Placental epithelial cell (primary cell): ENCODE measurements around the gene GSDME. TPM values are rescaled to one million over a fixed set of nuclear protein-coding genes. Genes with fewer than 3 reads are reported as not detected.

Source experiments
- total RNA-seq: library from RNA; depleted of rRNA; stranded (reverse); fragments of >200 nt; gene quantifications from 2 replicates; pipeline ENCODE4 v1.2.3, GENCODE V29; 2012

GSDME gene
- total RNA-seq: 46.3 and 65.0 TPM in 2 replicates

DNA sequence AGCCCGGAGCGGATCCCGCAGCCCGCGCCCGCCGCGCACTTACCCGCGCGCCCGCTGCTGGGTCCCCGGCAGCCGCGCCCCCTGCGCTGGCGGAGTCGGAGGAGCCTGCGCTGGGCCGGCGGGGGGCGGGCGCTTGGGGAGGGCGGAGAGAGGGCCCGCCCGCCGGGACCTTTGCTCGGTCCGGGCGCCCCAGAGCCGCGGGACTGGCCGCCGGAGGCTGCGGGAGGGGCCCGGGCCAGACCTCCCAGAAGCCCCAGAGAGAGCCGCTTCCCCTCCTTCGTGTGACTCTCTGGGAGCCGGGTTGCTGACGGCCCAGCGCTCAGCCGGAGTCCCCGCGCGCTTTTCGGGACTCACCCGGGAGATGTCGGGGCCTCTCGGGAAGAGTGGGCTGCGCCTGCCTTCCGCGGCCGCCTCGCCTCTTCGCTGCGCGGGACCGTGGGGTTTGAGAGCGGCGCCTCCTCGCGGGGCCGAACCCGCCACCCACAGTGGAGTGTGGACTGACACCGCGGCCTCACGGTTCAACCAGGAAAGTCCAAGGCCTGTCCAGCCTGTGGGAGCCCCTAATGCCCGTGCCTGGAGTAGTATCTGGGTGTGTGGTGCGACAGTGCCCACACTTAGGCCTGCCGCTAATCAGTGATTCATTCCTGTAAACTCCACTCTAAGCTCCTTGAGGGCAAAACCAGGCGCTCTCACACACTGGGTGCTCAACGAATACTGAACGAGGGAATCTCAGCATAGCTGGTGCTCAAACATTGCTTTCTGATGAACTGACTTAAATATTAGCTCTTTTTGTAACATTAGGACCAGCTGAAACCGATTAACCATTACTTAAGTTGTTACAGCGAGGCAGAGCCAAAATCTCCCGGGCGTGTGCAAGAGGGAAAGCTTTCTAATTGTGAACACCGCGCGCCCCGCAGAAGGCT lies at the start of gene GSDME:
TSS of gene GSDME (minus strand) at position 112 of the 923 bp plus-strand sequence. CDS start 7,690 bp downstream, outside the sequence.

Other genes with a start within 250 kb of the GSDME start
- 31.4 and 40.8 TPM in 2 replicates for gene PALS2, start 184.0 kb downstream of the GSDME start, total RNA-seq
- gene OSBPL3, start 222.7 kb upstream of the GSDME start, total RNA-seq: 26.7 and 44.7 TPM in 2 replicates